Measurements from ENCODE around the gene ZBTB33. TPM values are rescaled to one million over a fixed set of nuclear protein-coding genes. Genes with fewer than 3 reads are reported as not detected.

Gene ZBTB33
- total and polyA plus RNA-seq, 2 of the 13 experiments (the other 11 are each of a cell fraction or from before 2014, with no cell fraction given) = 6.5 to 20.2 TPM

GRCh38 chrX:120250522-120251271 is at the start of gene ZBTB33 (continued):
- TF ChIP-seq XRCC5 (optimal IDR thresholded peaks at IDR 0.05; ENCODE audit: low read length) (peak; percentile 71), ZNF563 (CRISPR knock-in tag; IDR thresholded peaks at IDR 0.05) (0 out of 2 replicates have a peak, but pooled peaks have one; percentile 36), KLF9 (CRISPR knock-in tag; IDR thresholded peaks at IDR 0.05; ENCODE audit: low read depth) (no peak), PLSCR1 (CRISPR knock-in tag; IDR thresholded peaks at IDR 0.05; ENCODE audit: borderline replicate concordance) (no peak), ZFP1 (CRISPR knock-in tag; IDR thresholded peaks at IDR 0.05) (no peak), TCF12 (IDR thresholded peaks at IDR 0.05) (no peak), TCF12 (CRISPR knock-in tag; IDR thresholded peaks at IDR 0.05) (no peak), ZKSCAN1 (IDR thresholded peaks at IDR 0.05; ENCODE audit: low read length) (no peak), NFKBIZ (CRISPR knock-in tag; IDR thresholded peaks at IDR 0.05) (no peak), SOX5 (CRISPR knock-in tag; IDR thresholded peaks at IDR 0.05; ENCODE audit: borderline replicate concordance) (no peak), HMG20B (CRISPR knock-in tag; conservative IDR thresholded peaks at IDR 0.05) (no peak), IRX3 (CRISPR knock-in tag; IDR thresholded peaks at IDR 0.05; ENCODE audit: borderline replicate concordance, low read depth) (no peak), ISL2 (CRISPR knock-in tag; IDR thresholded peaks at IDR 0.05) (no peak), HINFP (CRISPR knock-in tag; IDR thresholded peaks at IDR 0.05; ENCODE audit: low read depth) (no peak), ZBTB38 (CRISPR knock-in tag; IDR thresholded peaks at IDR 0.05) (no peak), ELF1 (CRISPR knock-in tag; IDR thresholded peaks at IDR 0.05) (peak; percentile 70), FOXC1 (CRISPR knock-in tag; IDR thresholded peaks at IDR 0.05; ENCODE audit: borderline replicate concordance) (no peak), ZUFSP (CRISPR knock-in tag; IDR thresholded peaks at IDR 0.05; ENCODE audit: borderline replicate concordance) (no peak), ZNF282 (IDR thresholded peaks at IDR 0.05; ENCODE audit: partially characterized antibody) (no peak), GFI1 (CRISPR knock-in tag; IDR thresholded peaks at IDR 0.05; ENCODE audit: borderline replicate concordance) (no peak), ZNF768 (CRISPR knock-in tag; IDR thresholded peaks at IDR 0.05) (no peak), ZNF792 (CRISPR knock-in tag; IDR thresholded peaks at IDR 0.05) (no peak), ZNF20 (CRISPR knock-in tag; IDR thresholded peaks at IDR 0.05) (no peak), NBN (conservative IDR thresholded peaks at IDR 0.05) (no peak), NCOA2 (CRISPR knock-in tag; IDR thresholded peaks at IDR 0.05) (no peak), ZFP37 (CRISPR knock-in tag; IDR thresholded peaks at IDR 0.05; ENCODE audit: borderline replicate concordance) (no peak), ZNF33B (CRISPR knock-in tag; IDR thresholded peaks at IDR 0.05) (no peak), MAFF (IDR thresholded peaks at IDR 0.05; ENCODE audit: low read depth, low read length) (no peak), ZBTB20 (CRISPR knock-in tag; IDR thresholded peaks at IDR 0.05; ENCODE audit: borderline replicate concordance, low read depth) (no peak), ZNF17 (CRISPR knock-in tag; IDR thresholded peaks at IDR 0.05) (no peak), TBP (CRISPR knock-in tag; IDR thresholded peaks at IDR 0.05) (no peak), ZFYVE20 (CRISPR knock-in tag; IDR thresholded peaks at IDR 0.05; ENCODE audit: borderline replicate concordance, low read depth) (no peak)

All from HepG2 (cell line).